K562 (cell line): ENCODE data around the gene KRT81. TPM values are rescaled to one million over a fixed set of nuclear protein-coding genes. Genes with fewer than 3 reads are reported as not detected.
A peak's percentile ranks its signal among the peaks of the same experiment; 100 is the strongest.

ENCODE experiments used
- CHCHD3 ChIP-seq: fragments of 250-450 bp; sonication (Bioruptor Pico); IDR thresholded peaks from 2 replicates; pipeline ENCODE4 v2.1.2; 2022; ENCODE audit warnings: mild to moderate bottlenecking
- CREM ChIP-seq: IDR thresholded peaks from 2 replicates; pipeline ENCODE4 v1.6.1; 2014; ENCODE audit warnings: antibody characterized with exemption, low read depth
- HNRNPUL1 ChIP-seq: fragments of 200-400 bp; formaldehyde crosslinking; IDR thresholded peaks from 2 replicates; pipeline ENCODE4 v1.6.1; 2017; ENCODE audit warnings: low read length
- POLR2G ChIP-seq: fragments of 200-400 bp; formaldehyde crosslinking; IDR thresholded peaks from 2 replicates; pipeline ENCODE4 v1.6.1; 2017; ENCODE audit warnings: low read depth, mild to moderate bottlenecking, antibody characterized with exemption, low read length, moderate library complexity
- RBM17 ChIP-seq: fragments of 200-400 bp; formaldehyde crosslinking; IDR thresholded peaks from 2 replicates; pipeline ENCODE4 v1.6.1; 2017; ENCODE audit warnings: low read depth, mild to moderate bottlenecking, low read length, borderline replicate concordance
- SMAD4 ChIP-seq: fragments of 250-450 bp; sonication (Bioruptor Pico); conservative IDR thresholded peaks from 2 replicates; pipeline ENCODE4 v1.8.0; 2021; ENCODE audit warnings: inconsistent platforms, mild to moderate bottlenecking, moderate library complexity
- SRSF7 ChIP-seq: fragments of 200-400 bp; formaldehyde crosslinking; optimal IDR thresholded peaks from 2 replicates; pipeline ENCODE3; 2017; ENCODE audit warnings: mild to moderate bottlenecking, low read depth, low read length
- TEAD4 ChIP-seq, 2 experiments: sonication (generic) in 1 of 2; formaldehyde crosslinking in 1 of 2; IDR thresholded peaks; 2 replicates each; pipeline versions ENCODE4 v1.6.1 to v1.8.0; 2012 to 2022; ENCODE audit warnings: borderline replicate concordance in 1 of 2, inconsistent platforms in 1 of 2, low read length in 1 of 2, mild to moderate bottlenecking in 1 of 2, missing genetic modification reagents in 1 of 2
- ZNF263 ChIP-seq: sonication (generic); formaldehyde crosslinking; IDR thresholded peaks from 2 replicates; pipeline ENCODE4 v1.8.0; 2022; ENCODE audit warnings: mild to moderate bottlenecking, missing genetic modification reagents, borderline replicate concordance
- ZNF324 ChIP-seq: fragments of 250-450 bp; sonication (Bioruptor Pico); IDR thresholded peaks from 2 replicates; pipeline ENCODE4 v1.4.0; 2020; ENCODE audit warnings: mild to moderate bottlenecking
- polyA plus RNA-seq, 8 experiments: library from polyadenylated mRNA; depleted of rRNA in 4 of 8; stranded (reverse) in 5 of 8; unstranded in 3 of 8; fragments of >200 nt; fragmentation: Nextera tagmentation in 2 of 8; fragmentation: Illumina TruSeq in 1 of 8; extraction: Ambion mirVana in 2 of 8; extraction: Trizol in 1 of 8; gene quantifications; 2 replicates each; pipeline versions ENCODE4 v1.2.1 to v1.2.3, GENCODE V29; 2011 to 2014; ENCODE audit warnings: inconsistent platforms in 1 of 8, missing spikeins in 1 of 8
- total RNA-seq, 7 experiments: library from RNA; depleted of rRNA in 6 of 7; stranded (reverse); fragments of >200 nt in 6 of 7; fragmentation: Illumina TruSeq in 2 of 7; extraction: Trizol in 2 of 7; gene quantifications; 2 replicates each; pipeline versions ENCODE4 v1.2.1 to v1.2.3, GENCODE V29; 2011 to 2021; ENCODE audit warnings: low replicate concordance in 1 of 7
- TF ChIP-seq, protein P1 (sequence below), 2 experiments: IDR thresholded peaks in 1 of 2; conservative IDR thresholded peaks in 1 of 2; 2 replicates each; pipeline ENCODE4 v1.6.1; 2016; ENCODE audit warnings: low read depth in 2 of 2, mild to moderate bottlenecking in 1 of 2, missing compliant biosample characterization in 1 of 2, missing genetic modification characterization in 1 of 2, moderate library complexity in 1 of 2
- TF ChIP-seq, protein P2 (sequence below): fragments of 450-650 bp; IDR thresholded peaks from 2 replicates; pipeline ENCODE4 v1.6.1; 2016; ENCODE audit warnings: mild to moderate bottlenecking, moderate library complexity

KRT81 gene
- total and polyA plus RNA-seq, 9 of the 15 experiments (the other 6 are each of a cell fraction or from before 2014, with no cell fraction given) = 0.27 TPM; not detected in 8

DNA sequence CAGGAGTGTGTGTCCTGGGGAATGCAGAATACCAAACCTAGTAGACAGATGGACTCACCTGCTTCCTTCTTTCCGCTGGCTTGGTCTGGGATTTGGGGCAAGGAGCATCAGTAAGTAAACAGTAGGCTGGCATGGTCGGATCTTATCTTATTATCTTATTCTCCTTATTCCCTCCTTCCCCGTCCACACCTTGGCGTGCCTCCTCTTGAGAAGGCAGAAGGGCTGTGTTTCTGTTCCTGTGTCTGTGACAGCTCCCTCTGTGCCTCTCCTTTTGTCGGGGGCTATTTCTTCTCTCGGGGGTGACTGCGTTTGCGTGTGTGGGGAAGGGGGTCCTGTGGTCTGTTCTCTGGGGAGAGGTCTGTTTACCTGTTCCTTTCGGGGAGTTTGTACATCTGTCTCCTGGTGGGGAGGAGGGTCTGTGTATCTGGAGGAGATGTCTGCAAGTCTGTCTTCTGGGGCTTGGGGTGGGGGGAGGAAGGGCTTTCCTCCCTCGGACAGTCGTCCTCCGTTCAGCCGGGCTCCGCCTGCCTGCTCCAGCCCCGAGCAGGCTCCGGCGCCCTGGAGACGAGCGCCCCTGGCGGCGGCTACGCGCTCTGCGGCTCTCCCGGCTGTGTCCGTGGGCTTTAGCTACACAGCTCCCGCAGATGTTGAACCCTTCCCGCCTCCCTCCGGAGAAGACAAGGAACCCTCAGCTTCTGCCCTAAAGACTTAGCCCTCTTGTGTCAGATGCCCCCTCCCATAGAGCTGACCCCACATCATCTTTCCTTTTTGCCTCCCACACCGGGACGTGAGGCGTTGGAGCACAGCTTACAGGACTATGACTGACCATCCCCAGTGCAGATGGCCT, 12.5 kb downstream of the KRT81 start (continued):
- 0 out of 2 replicates have a peak, but pooled peaks have one; percentile 19 for TF ChIP-seq ZNF263 (CRISPR knock-in tag)
- TF ChIP-seq, protein P1, sequence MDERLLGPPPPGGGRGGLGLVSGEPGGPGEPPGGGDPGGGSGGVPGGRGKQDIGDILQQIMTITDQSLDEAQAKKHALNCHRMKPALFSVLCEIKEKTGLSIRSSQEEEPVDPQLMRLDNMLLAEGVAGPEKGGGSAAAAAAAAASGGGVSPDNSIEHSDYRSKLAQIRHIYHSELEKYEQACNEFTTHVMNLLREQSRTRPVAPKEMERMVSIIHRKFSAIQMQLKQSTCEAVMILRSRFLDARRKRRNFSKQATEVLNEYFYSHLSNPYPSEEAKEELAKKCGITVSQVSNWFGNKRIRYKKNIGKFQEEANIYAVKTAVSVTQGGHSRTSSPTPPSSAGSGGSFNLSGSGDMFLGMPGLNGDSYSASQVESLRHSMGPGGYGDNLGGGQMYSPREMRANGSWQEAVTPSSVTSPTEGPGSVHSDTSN (CRISPR knock-in tag; IDR thresholded peaks at IDR 0.05; ENCODE audit: low read depth) = no peak
- TF ChIP-seq, protein P1 (tag; conservative IDR thresholded peaks at IDR 0.05; ENCODE audit: low read depth) = no peak
- TF ChIP-seq SRSF7 = no peak
- no peak for TF ChIP-seq ZNF324 (CRISPR knock-in tag)
- TF ChIP-seq CREM = peak; percentile 47; the same call in 1 of the 2 replicates
- TF ChIP-seq TEAD4 (IDR thresholded peaks at IDR 0.05; ENCODE audit: low read length) = no peak
- TF ChIP-seq TEAD4 (CRISPR knock-in tag; IDR thresholded peaks at IDR 0.05; ENCODE audit: borderline replicate concordance) = 0 out of 2 replicates have a peak, but pooled peaks have one; percentile 44
- no peak for TF ChIP-seq CHCHD3 (CRISPR knock-in tag)
- TF ChIP-seq, protein P2, sequence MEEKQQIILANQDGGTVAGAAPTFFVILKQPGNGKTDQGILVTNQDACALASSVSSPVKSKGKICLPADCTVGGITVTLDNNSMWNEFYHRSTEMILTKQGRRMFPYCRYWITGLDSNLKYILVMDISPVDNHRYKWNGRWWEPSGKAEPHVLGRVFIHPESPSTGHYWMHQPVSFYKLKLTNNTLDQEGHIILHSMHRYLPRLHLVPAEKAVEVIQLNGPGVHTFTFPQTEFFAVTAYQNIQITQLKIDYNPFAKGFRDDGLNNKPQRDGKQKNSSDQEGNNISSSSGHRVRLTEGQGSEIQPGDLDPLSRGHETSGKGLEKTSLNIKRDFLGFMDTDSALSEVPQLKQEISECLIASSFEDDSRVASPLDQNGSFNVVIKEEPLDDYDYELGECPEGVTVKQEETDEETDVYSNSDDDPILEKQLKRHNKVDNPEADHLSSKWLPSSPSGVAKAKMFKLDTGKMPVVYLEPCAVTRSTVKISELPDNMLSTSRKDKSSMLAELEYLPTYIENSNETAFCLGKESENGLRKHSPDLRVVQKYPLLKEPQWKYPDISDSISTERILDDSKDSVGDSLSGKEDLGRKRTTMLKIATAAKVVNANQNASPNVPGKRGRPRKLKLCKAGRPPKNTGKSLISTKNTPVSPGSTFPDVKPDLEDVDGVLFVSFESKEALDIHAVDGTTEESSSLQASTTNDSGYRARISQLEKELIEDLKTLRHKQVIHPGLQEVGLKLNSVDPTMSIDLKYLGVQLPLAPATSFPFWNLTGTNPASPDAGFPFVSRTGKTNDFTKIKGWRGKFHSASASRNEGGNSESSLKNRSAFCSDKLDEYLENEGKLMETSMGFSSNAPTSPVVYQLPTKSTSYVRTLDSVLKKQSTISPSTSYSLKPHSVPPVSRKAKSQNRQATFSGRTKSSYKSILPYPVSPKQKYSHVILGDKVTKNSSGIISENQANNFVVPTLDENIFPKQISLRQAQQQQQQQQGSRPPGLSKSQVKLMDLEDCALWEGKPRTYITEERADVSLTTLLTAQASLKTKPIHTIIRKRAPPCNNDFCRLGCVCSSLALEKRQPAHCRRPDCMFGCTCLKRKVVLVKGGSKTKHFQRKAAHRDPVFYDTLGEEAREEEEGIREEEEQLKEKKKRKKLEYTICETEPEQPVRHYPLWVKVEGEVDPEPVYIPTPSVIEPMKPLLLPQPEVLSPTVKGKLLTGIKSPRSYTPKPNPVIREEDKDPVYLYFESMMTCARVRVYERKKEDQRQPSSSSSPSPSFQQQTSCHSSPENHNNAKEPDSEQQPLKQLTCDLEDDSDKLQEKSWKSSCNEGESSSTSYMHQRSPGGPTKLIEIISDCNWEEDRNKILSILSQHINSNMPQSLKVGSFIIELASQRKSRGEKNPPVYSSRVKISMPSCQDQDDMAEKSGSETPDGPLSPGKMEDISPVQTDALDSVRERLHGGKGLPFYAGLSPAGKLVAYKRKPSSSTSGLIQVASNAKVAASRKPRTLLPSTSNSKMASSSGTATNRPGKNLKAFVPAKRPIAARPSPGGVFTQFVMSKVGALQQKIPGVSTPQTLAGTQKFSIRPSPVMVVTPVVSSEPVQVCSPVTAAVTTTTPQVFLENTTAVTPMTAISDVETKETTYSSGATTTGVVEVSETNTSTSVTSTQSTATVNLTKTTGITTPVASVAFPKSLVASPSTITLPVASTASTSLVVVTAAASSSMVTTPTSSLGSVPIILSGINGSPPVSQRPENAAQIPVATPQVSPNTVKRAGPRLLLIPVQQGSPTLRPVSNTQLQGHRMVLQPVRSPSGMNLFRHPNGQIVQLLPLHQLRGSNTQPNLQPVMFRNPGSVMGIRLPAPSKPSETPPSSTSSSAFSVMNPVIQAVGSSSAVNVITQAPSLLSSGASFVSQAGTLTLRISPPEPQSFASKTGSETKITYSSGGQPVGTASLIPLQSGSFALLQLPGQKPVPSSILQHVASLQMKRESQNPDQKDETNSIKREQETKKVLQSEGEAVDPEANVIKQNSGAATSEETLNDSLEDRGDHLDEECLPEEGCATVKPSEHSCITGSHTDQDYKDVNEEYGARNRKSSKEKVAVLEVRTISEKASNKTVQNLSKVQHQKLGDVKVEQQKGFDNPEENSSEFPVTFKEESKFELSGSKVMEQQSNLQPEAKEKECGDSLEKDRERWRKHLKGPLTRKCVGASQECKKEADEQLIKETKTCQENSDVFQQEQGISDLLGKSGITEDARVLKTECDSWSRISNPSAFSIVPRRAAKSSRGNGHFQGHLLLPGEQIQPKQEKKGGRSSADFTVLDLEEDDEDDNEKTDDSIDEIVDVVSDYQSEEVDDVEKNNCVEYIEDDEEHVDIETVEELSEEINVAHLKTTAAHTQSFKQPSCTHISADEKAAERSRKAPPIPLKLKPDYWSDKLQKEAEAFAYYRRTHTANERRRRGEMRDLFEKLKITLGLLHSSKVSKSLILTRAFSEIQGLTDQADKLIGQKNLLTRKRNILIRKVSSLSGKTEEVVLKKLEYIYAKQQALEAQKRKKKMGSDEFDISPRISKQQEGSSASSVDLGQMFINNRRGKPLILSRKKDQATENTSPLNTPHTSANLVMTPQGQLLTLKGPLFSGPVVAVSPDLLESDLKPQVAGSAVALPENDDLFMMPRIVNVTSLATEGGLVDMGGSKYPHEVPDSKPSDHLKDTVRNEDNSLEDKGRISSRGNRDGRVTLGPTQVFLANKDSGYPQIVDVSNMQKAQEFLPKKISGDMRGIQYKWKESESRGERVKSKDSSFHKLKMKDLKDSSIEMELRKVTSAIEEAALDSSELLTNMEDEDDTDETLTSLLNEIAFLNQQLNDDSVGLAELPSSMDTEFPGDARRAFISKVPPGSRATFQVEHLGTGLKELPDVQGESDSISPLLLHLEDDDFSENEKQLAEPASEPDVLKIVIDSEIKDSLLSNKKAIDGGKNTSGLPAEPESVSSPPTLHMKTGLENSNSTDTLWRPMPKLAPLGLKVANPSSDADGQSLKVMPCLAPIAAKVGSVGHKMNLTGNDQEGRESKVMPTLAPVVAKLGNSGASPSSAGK = peak; percentile 27; the same call in 1 of the 2 replicates
- TF ChIP-seq POLR2G = 0 out of 2 replicates have a peak, but pooled peaks have one; percentile 27
- TF ChIP-seq SMAD4 (CRISPR knock-in tag) = peak; percentile 60
- no peak for TF ChIP-seq HNRNPUL1
- TF ChIP-seq RBM17 = no peak
- TF ChIP-seq, all 486 proteins: peak for 36
